SKM-1 (cell line): Measurements from ENCODE around the gene ACADVL.
"Not testable (repeated sequence)": the region's sequence is repeated elsewhere in the genome, so short reads cannot be mapped to it uniquely, and the experiment has no call there.

Source experiments
- DNase-seq: peaks from one replicate; lab custom pipeline; 2025; ENCODE audit not compliant: unreplicated experiment; lab: John Stamatoyannopoulos, UW

ACADVL gene

DNA sequence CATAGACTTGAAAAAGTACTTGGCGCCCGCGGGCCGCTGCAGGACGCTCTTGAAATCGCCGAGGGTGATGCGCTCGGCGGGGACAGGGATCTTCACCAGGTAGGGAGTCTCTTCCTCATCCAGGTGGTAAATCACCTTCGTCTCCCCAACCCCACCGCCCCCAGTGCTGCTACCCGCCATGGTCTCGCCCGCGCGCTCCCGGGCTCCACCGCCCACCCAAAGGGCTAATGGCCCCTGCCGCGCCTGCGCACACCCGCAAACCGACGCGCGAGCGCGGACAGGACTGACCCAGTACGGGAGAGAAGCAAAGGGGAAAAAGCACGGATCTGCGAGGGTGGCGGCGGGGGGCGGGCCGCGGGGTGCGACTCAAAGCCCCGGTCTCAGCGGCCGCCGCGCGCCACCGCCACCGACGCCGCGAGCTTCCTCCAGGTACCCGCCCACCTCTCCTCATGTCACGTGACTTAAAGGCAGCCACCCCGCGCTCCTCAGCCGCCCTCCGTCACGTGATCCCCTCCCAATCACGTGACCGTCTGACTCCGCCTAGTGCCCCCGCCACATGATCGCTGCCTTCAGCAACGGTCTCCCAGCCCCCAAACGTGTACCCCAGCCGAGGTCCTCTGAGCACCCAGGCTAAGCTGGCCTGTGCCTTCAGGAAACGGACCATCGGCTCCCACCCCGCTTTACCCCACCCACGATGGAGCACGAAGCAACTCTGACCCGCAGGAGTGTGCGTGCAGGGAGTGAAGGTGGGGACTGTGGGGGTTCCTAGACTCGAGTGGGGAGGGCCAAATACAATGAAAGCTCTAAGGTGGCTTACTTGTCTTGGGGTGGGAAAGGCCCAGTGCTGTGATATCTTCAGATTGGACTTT, 14.6 kb downstream of the ACADVL start, which contains the start of gene DVL2:
Gene DVL2 (minus strand): TSS at position 435 of the 869 bp plus-strand sequence. CDS start 255 bp downstream, at position 180.
- DNase-seq, result peak; percentile 38

- DNase-seq, result no peak
Observed at GRCh38 chr17:7235693-7236665, 16.2 kb downstream of the ACADVL start.

DNA sequence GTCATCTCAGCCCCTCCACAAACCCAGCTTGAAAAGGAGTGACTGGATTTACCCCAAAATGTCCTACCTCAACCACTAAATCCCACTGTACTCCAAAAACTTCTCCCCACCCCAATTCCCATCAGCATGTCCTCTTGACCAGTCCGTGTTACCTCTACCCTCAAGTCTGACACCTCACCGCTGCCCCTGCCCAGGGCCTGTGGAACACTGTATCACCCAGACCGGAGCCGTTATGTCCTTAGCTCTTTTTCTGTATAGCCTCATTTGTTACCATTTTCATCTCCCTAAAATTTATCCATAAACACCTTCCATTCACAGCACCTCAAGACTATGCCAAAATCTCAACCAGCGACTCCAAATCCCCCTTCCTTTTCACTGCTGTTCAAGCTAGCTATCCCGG, 17.1 kb downstream of the ACADVL start:
- DNase-seq, result no peak

- no peak for DNase-seq
Observed at GRCh38 chr17:7237266-7237760, 17.6 kb downstream of the ACADVL start.

GRCh38 chr17:7237761-7238419, 18.2 kb downstream of the ACADVL start:
- peak; percentile 7 for DNase-seq

DNA sequence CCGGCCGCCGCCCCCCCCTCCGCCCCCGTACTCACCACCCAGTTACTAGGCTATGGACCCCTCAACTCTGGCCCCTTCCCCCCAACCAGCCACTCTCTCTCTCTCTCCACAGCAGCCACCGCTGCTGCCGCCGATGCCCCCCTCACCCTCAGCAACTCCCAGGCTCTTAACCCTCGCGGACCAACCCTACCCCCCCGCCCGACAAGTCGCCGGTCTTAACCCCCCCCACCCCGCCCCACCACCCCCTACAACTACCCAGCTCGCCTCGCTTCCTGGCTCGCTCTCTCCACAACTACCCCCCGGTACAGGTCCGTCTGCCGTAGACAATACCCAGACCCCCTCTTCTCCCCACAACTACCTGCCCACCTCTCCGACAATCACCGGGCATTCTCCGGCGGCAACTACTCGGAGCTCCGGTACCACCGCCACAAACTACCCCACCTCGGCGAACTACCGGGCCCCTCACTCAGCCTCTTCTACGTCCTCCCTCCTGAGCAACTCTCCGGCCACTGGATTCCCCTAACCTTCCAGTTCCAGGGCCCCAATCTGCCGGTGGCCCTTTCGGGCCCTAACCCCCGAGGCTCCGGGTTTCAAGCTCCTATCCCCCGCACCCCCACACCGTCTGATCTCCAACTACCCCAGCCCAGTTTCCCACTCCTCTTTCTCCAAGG, 18.8 kb downstream of the ACADVL start:
- no peak for DNase-seq

GRCh38 chr17:7239091-7240027, 19.6 kb downstream of the ACADVL start, which contains the start of gene PHF23:
Gene PHF23, minus strand, starts transcription at chr17:7239457. Its CDS starts 178 bp downstream, at chr17:7239279.
- DNase-seq, result peak; percentile 84

DNA sequence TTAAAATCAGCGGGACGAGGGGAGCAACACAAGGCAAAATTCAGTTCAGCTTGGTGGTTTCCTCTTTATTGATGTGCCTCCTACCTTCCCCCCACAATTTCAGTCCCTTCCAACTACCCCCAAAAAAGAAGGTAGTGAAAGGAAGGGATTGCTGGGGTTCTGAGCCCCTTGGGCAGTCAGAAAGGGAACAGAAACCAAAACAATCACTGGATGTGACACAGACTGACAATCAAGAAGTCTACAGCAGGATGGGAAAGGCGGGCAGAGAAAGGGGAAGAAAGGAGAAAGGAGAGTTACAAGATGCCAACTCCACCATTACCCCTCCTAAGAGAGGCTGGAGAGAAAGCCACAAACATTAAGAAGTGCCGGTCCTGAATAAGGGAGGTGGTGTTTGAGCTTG, 20.6 kb downstream of the ACADVL start:
- DNase-seq, result no peak

GRCh38 chr17:7241090-7241733, 21.5 kb downstream of the ACADVL start:
- no peak for DNase-seq

- peak; percentile 51 for DNase-seq
Observed at GRCh38 chr17:7241783-7242716, 22.3 kb downstream of the ACADVL start, which contains the start of gene GABARAP. Gene GABARAP, minus strand, starts transcription at chr17:7242449. Its CDS starts 119 bp downstream, at chr17:7242330.

DNA sequence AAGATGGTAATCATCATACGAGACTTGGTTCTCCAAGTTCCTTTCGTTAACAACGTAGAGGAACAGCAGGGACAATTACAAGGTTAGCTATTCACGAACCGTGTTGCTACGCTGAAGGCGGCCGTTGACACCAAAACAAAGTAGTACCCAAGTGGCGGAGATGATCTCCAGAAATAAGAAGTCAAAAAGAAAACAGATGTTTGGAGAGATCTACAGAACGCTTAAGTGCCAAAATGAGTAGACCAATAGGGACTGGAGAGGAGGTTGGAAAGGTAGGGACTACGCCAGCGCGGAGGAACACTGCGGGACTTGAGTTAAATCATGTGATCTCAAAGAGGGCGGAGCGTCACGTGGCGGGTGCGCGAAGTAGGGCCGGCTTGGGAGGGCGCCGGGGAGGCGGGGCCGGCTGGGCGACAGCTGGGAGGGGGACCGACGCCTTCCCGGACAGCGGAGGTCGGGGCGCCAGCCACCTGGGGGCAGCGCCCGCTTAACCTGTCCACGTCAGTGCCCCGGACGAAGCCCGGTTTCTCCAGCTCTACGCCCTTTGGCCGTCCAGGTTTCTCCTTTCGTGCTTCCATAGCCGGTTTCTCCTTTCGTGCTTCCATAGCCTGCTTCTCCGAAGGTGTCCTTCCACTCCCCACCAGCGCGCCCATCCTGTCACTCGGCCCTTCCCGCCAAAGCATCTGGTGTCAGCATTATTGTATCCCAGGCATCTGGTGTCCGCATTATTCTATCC, 23.1 kb downstream of the ACADVL start:
- peak; percentile 78 for DNase-seq

- DNase-seq, result no peak
Observed at GRCh38 chr17:7243453-7243729, 23.7 kb downstream of the ACADVL start.

GRCh38 chr17:7243838-7244237, 24.1 kb downstream of the ACADVL start:
- DNase-seq, result not testable (repeated sequence)

- DNase-seq, result no peak
Observed at GRCh38 chr17:7246779-7247178, 27.0 kb downstream of the ACADVL start.

GRCh38 chr17:7248796-7249195, 29.1 kb downstream of the ACADVL start:
- no peak for DNase-seq

DNA sequence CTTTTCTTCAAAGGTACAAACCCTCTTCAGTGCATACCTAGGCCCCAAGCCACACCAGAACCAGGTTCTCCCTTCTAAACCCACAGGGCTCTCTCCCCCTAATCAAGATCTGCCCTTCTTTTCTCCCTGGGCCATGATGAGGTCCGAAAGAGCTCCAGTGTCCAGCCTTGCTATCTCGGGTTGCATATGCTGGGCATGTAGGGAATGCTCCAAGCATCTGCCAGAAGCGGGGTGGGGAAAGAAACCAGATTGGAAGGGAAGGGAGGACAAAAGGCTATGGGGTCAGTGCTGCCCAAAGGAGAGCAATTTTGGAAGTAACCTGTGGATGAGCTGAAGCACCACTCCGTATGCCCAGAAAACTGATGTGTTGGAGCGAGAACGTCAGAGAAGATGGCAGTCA, 29.5 kb downstream of the ACADVL start:
- DNase-seq, result no peak

- DNase-seq, result no peak
Observed at GRCh38 chr17:7249830-7250229, 30.1 kb downstream of the ACADVL start.
